IMR-90 (cell line): Measurements from ENCODE around the gene LYSMD4. TPM values are rescaled to one million over a fixed set of nuclear protein-coding genes. Genes with fewer than 3 reads are reported as not detected.

Source experiments
- ATAC-seq: fragments of 200-7000 bp; cut with Tn5 transposase; 2 replicates; pipeline ENCODE4 v1.9.1; 2020; ENCODE audit warnings: low read depth, mild to moderate bottlenecking, moderate library complexity
- BruUV-seq: library from RNA; stranded (reverse); fragments of 400-500 nt; replicated peaks from 2 replicates; lab custom pipeline; 2021; lab: Mats Ljungman, UMichigan
- CTCF ChIA-PET: fragments of 300-600 bp; formaldehyde crosslinking; extraction: SDS; loops from one replicate; lab custom pipeline; 2021; ENCODE audit warnings: antibody characterized with exemption; lab: Yijun Ruan, JAX
- POLR2A ChIA-PET: fragments of 300-600 bp; sonication (Branson Sonifier 250); formaldehyde crosslinking; loops from one replicate; lab custom pipeline; 2022; ENCODE audit warnings: antibody characterized with exemption; ENCODE audit not compliant: unreplicated experiment; lab: Charles Lee
- DNase-seq: peaks from one replicate; pipeline ENCODE4 v3.0.0; 2013
- H2AFZ ChIP-seq: replicated peaks from 2 replicates; pipeline ENCODE3; 2013; ENCODE audit warnings: low read length, mild to moderate bottlenecking; ENCODE audit not compliant: poor library complexity
- H2AK5ac ChIP-seq: 2 replicates; pipeline ENCODE4 v1.6.1; 2013; ENCODE audit warnings: low read depth, low read length, inconsistent platforms
- H2AK9ac ChIP-seq: replicated peaks from 2 replicates; pipeline ENCODE3; 2013; ENCODE audit warnings: mild to moderate bottlenecking, low read depth, low read length, moderate library complexity; ENCODE audit not compliant: poor library complexity
- H2BK120ac ChIP-seq: 2 replicates; pipeline ENCODE4 v1.6.1; 2013; ENCODE audit warnings: low read depth, low read length, inconsistent platforms
- H2BK15ac ChIP-seq: 3 replicates; pipeline ENCODE4 v1.6.1; 2013; ENCODE audit warnings: low read depth, low read length, inconsistent platforms
- H2BK20ac ChIP-seq: 2 replicates; pipeline ENCODE4 v1.6.1; 2013; ENCODE audit warnings: low read depth, mild to moderate bottlenecking, inconsistent platforms, low read length, moderate library complexity
- H2BK5ac ChIP-seq: 2 replicates; pipeline ENCODE4 v1.6.1; 2013; ENCODE audit warnings: mild to moderate bottlenecking, low read depth, low read length, inconsistent platforms; ENCODE audit not compliant: poor library complexity, severe bottlenecking
- H3K14ac ChIP-seq: replicated peaks from 2 replicates; pipeline ENCODE4 v1.6.1; 2013; ENCODE audit warnings: low read depth, low read length, inconsistent platforms
- H3K18ac ChIP-seq: 2 replicates; pipeline ENCODE4 v1.6.1; 2013; ENCODE audit warnings: low read depth, low read length, control low read depth
- H3K23ac ChIP-seq: 2 replicates; pipeline ENCODE4 v1.6.1; 2013; ENCODE audit warnings: low read depth, low read length, inconsistent platforms
- H3K27ac ChIP-seq: 2 replicates; pipeline ENCODE4 v1.5.1; 2013; ENCODE audit warnings: mild to moderate bottlenecking, control low read depth, low read length; ENCODE audit not compliant: insufficient read depth
- H3K27me3 ChIP-seq: 2 replicates; pipeline ENCODE4 v1.6.1; 2013; ENCODE audit warnings: low read length; ENCODE audit not compliant: control insufficient read depth, insufficient read depth
- H3K36me3 ChIP-seq: 2 replicates; pipeline ENCODE4 v1.6.1; 2013; ENCODE audit warnings: low read length, mixed read lengths; ENCODE audit not compliant: control insufficient read depth, insufficient read depth
- H3K4ac ChIP-seq: 2 replicates; pipeline ENCODE4 v1.6.1; 2013; ENCODE audit warnings: low read depth, low read length, inconsistent platforms
- H3K4me1 ChIP-seq: 2 replicates; pipeline ENCODE4 v1.6.1; 2013; ENCODE audit warnings: low read length, mixed read lengths; ENCODE audit not compliant: control insufficient read depth, insufficient read depth
- H3K4me2 ChIP-seq: 2 replicates; pipeline ENCODE4 v1.6.1; 2013; ENCODE audit warnings: low read depth, mild to moderate bottlenecking, control low read depth, low read length, moderate library complexity
- H3K4me3 ChIP-seq: 2 replicates; pipeline ENCODE4 v1.5.1; 2013; ENCODE audit warnings: low read depth, mild to moderate bottlenecking, control low read depth, low read length, moderate library complexity; ENCODE audit not compliant: insufficient read depth
- H3K56ac ChIP-seq: 2 replicates; pipeline ENCODE4 v1.6.1; 2013; ENCODE audit warnings: low read length, inconsistent platforms; ENCODE audit not compliant: insufficient read depth; ENCODE audit errors: extremely low read depth
- H3K79me1 ChIP-seq, 2 experiments: 2 replicates each; pipeline ENCODE4 v1.6.1; 2013; ENCODE audit warnings: low read length in 2 of 2, inconsistent platforms in 1 of 2, low read depth in 1 of 2
- H3K9ac ChIP-seq: 2 replicates; pipeline ENCODE4 v1.6.1; 2013; ENCODE audit warnings: low read depth, low read length, control low read depth
- H3K9me1 ChIP-seq: 2 replicates; pipeline ENCODE4 v1.6.1; 2013; ENCODE audit warnings: low read length, inconsistent platforms; ENCODE audit not compliant: insufficient read depth
- H3K9me3 ChIP-seq: 2 replicates; pipeline ENCODE4 v1.6.1; 2013; ENCODE audit warnings: low read length; ENCODE audit not compliant: control insufficient read depth, insufficient read depth
- H4K20me1 ChIP-seq: 2 replicates; pipeline ENCODE4 v1.6.1; 2013; ENCODE audit warnings: low read length, inconsistent platforms; ENCODE audit not compliant: insufficient read depth
- H4K5ac ChIP-seq: 2 replicates; pipeline ENCODE4 v1.6.1; 2013; ENCODE audit warnings: mild to moderate bottlenecking, low read depth, low read length, control low read depth
- H4K8ac ChIP-seq, 2 experiments: 2 replicates each; pipeline ENCODE4 v1.6.1; 2013; ENCODE audit warnings: low read depth in 2 of 2, low read length in 2 of 2, control low read depth in 1 of 2, inconsistent platforms in 1 of 2
- H4K91ac ChIP-seq: 2 replicates; pipeline ENCODE4 v1.6.1; 2013; ENCODE audit warnings: low read depth, low read length, inconsistent platforms; ENCODE audit not compliant: insufficient read depth
- BHLHE40 ChIP-seq: fragments of 150-350 bp; IDR thresholded peaks from 2 replicates; pipeline ENCODE4 v1.6.1; 2016; ENCODE audit warnings: mild to moderate bottlenecking, low read depth, low read length
- CEBPB ChIP-seq: IDR thresholded peaks from 2 replicates; pipeline ENCODE4 v1.6.1; 2012; ENCODE audit warnings: low read depth, low read length, improper control_type of control experiment
- CHD1 ChIP-seq: IDR thresholded peaks from 2 replicates; pipeline ENCODE4 v1.6.1; 2012; ENCODE audit warnings: low read depth, low read length, improper control_type of control experiment
- CTCF ChIP-seq: conservative IDR thresholded peaks from 2 replicates; pipeline ENCODE4 v1.5.1; 2012; ENCODE audit warnings: mild to moderate bottlenecking, low read depth, low read length, improper control_type of control experiment
- ELK1 ChIP-seq: fragments of 150-350 bp; IDR thresholded peaks from 2 replicates; pipeline ENCODE4 v1.6.1; 2016; ENCODE audit warnings: low read depth, mild to moderate bottlenecking, low read length, moderate library complexity, borderline replicate concordance
- FOS ChIP-seq: fragments of 150-350 bp; IDR thresholded peaks from 2 replicates; pipeline ENCODE4 v1.6.1; 2016; ENCODE audit warnings: low read depth, low read length
- MAFK ChIP-seq: IDR thresholded peaks from 2 replicates; pipeline ENCODE4 v1.6.1; 2012; ENCODE audit warnings: low read depth, low read length, improper control_type of control experiment
- MAZ ChIP-seq: IDR thresholded peaks from 2 replicates; pipeline ENCODE4 v1.6.1; 2012; ENCODE audit warnings: low read depth, mild to moderate bottlenecking, low read length, improper control_type of control experiment, moderate library complexity, borderline replicate concordance
- MXI1 ChIP-seq: IDR thresholded peaks from 2 replicates; pipeline ENCODE4 v1.6.1; 2012; ENCODE audit warnings: low read depth, mild to moderate bottlenecking, low read length, moderate library complexity, borderline replicate concordance
- NFE2L2 ChIP-seq: fragments of 150-350 bp; IDR thresholded peaks from 2 replicates; pipeline ENCODE4 v1.6.1; 2016; ENCODE audit warnings: low read depth, mild to moderate bottlenecking, low read length
- POLR2A ChIP-seq: IDR thresholded peaks from 2 replicates; pipeline ENCODE4 v1.6.1; 2012; ENCODE audit warnings: mild to moderate bottlenecking, low read depth, low read length
- RAD21 ChIP-seq: IDR thresholded peaks from 2 replicates; pipeline ENCODE4 v1.6.1; 2012; ENCODE audit warnings: low read length, improper control_type of control experiment
- RCOR1 ChIP-seq: IDR thresholded peaks from 2 replicates; pipeline ENCODE4 v1.6.1; 2012; ENCODE audit warnings: mild to moderate bottlenecking, low read length, improper control_type of control experiment; ENCODE audit not compliant: insufficient replicate concordance
- RFX5 ChIP-seq: IDR thresholded peaks from 2 replicates; pipeline ENCODE4 v1.8.0; 2012; ENCODE audit warnings: low read depth, mild to moderate bottlenecking, low read length, moderate library complexity
- SMC3 ChIP-seq: fragments of 150-350 bp; IDR thresholded peaks from 2 replicates; pipeline ENCODE4 v1.6.1; 2016; ENCODE audit warnings: low read depth, mild to moderate bottlenecking, antibody characterized with exemption, low read length, moderate library complexity
- USF2 ChIP-seq: fragments of 150-350 bp; IDR thresholded peaks from 2 replicates; pipeline ENCODE4 v1.6.1; 2017; ENCODE audit warnings: mild to moderate bottlenecking, antibody characterized with exemption, low read length, low read depth
- WGBS, 2 experiments: methylation state at CpG; one replicate each; pipeline versions ENCODE4 v1.1.5 to v1.1.7; 2013; ENCODE audit warnings: missing lambda C conversion rate in 2 of 2; ENCODE audit not compliant: insufficient read length in 1 of 2; ENCODE audit errors: extremely low coverage in 2 of 2; 5-methylcytosine and 5-hydroxymethylcytosine counted together
- dilution Hi-C: fragments of 300-500 bp; cut with HindIII; formaldehyde crosslinking; loops from one replicate; pipeline ENCODE4 v1.14.3; 2018; ENCODE audit warnings: low sequenced_read_pairs; ENCODE audit not compliant: unreplicated experiment
- in situ Hi-C: fragments of 300-500 bp; cut with MboI; formaldehyde crosslinking; loops from 3 replicates; pipeline ENCODE4 v1.14.3; 2019; ENCODE audit warnings: low sequenced_read_pairs, inconsistent platforms, mixed read lengths
- intact Hi-C: fragments of 100-400 bp; cut with micrococcal nuclease; formaldehyde crosslinking; loops from 2 replicates; pipeline ENCODE4 v1.10.0; 2022
- polyA plus RNA-seq, 3 experiments: library from polyadenylated mRNA; depleted of rRNA; stranded (reverse); fragments of >200 nt; gene quantifications; 2 replicates each; pipeline ENCODE4 v1.2.3, GENCODE V29; 2012; ENCODE audit warnings: low replicate concordance in 1 of 3
- total RNA-seq: library from RNA; depleted of rRNA; stranded (reverse); fragments of >200 nt; gene quantifications from 2 replicates; pipeline ENCODE4 v1.2.3, GENCODE V29; 2012

LYSMD4 gene
- total and polyA plus RNA-seq, 2 of the 4 experiments (the other 2 are of a cell fraction): 4.5 to 5.0 TPM

DNA sequence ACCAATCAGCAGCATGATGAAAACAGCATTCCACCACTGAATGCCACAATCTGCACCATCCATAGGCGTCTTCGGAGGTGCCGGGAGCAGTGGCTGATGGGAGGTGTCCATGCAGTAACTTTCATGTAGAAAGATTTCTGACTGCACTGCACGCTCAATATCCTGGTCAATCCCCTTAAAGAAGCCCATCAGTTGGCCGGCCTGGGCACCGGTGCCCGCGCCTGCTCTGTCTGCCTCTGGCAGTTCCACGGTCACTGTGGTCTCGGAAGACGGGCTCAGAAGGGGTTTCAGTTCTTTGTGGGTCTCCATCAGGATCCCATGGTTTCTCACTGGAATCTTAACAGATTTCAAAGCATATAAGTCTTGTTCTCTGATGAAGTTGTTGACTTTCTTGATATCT is 3.9 kb downstream of the LYSMD4 start:
- H4K8ac ChIP-seq: no peak overlapping the region
- TF ChIP-seq RFX5 (no peak), FOS (no peak), BHLHE40 (no peak), NFE2L2 (no peak), CHD1 (no peak), ELK1 (no peak), CEBPB (no peak), MXI1 (no peak), MAZ (no peak), USF2 (no peak), RCOR1 (no peak), POLR2A (no peak), SMC3 (no peak), CTCF (no peak), RAD21 (no peak), MAFK (no peak)
- intact Hi-C loops: no loop called here
- no peak overlapping the region for H3K9ac ChIP-seq
- no peak overlapping the region for H2AK5ac ChIP-seq
- H4K5ac ChIP-seq: no peak overlapping the region
- no peaks in the 10 kb centered on the region for H3K27me3 ChIP-seq
- H3K18ac ChIP-seq: no peak overlapping the region
- WGBS, 2 experiments: 95% methylated on average over 5 of the region's 11 CpGs; no CpG with 5 or more reads in 1 of the 2 experiments
- H4K20me1 ChIP-seq: no peaks in the 10 kb centered on the region
- no peak overlapping the region for H2AFZ ChIP-seq
- H2BK20ac ChIP-seq: no peak overlapping the region
- no peak overlapping the region for H4K91ac ChIP-seq
- no peak overlapping the region for H2BK120ac ChIP-seq
- H2BK5ac ChIP-seq: no peak overlapping the region
- H3K4me3 ChIP-seq: no peak overlapping the region
- dilution Hi-C loops: no loop called here
- POLR2A ChIA-PET: interaction anchor here (1.3 kb wide), 1 partner anchor 454 kb away, joined by 3 read pairs; no protein-coding TSS in a partner anchor
- CTCF ChIA-PET: interaction anchor here (0.7 to 1.3 kb wide), 3 partner anchors 442 to 457 kb away, joined by 3 to 9 read pairs (median 4); no protein-coding TSS in a partner anchor
- H3K79me1 ChIP-seq: peaks cover 0 to 14% of the 10 kb centered on the region in 2 experiments; a peak in 3 of 4 replicates
- H2BK15ac ChIP-seq: no peak overlapping the region
- no peak overlapping the region for H3K4ac ChIP-seq
- no peak overlapping the region for H2AK9ac ChIP-seq
- H3K36me3 ChIP-seq: peaks cover 7% of the 10 kb centered on the region; the same call in 1 of the 2 replicates
- H3K56ac ChIP-seq: no peak overlapping the region
- no TSS peak for BruUV-seq
- no peak overlapping the region for H3K4me2 ChIP-seq
- no peak overlapping the region for H3K23ac ChIP-seq
- no peak overlapping the region for H3K14ac ChIP-seq
- H3K9me1 ChIP-seq: no peaks in the 10 kb centered on the region
- no peak overlapping the region for H3K27ac ChIP-seq
- DNase-seq (no peak), ATAC-seq (no peak)
- no peaks in the 10 kb centered on the region; the same call in 1 of the 2 replicates for H3K9me3 ChIP-seq
- peaks cover 4% of the 10 kb centered on the region for H3K4me1 ChIP-seq
- in situ Hi-C loops: loop anchor here (25.0 kb wide), 1 partner anchor 617 kb away; the partner anchor contains the start of gene SYNM
